HepG2 (cell line): ENCODE measurements around the gene ARL16. TPM values are rescaled to one million over a fixed set of nuclear protein-coding genes. Genes with fewer than 3 reads are reported as not detected.

Source experiments
- ATAC-seq: fragments of 200-7000 bp; cut with Tn5 transposase; 3 replicates; pipeline ENCODE4 v1.9.1; 2020; ENCODE audit warnings: mild to moderate bottlenecking, moderate library complexity
- BruUV-seq: library from RNA; stranded (reverse); fragments of 400-500 nt; replicated peaks from 2 replicates; lab custom pipeline; 2021; lab: Mats Ljungman, UMichigan
- CTCF ChIA-PET: fragments of 300-600 bp; formaldehyde crosslinking; extraction: SDS; loops from one replicate; lab custom pipeline; 2021; ENCODE audit warnings: low total read pairs, inconsistent platforms, low intra/inter-chr PET ratio; lab: Yijun Ruan, JAX
- POLR2A ChIA-PET: fragments of 350-600 bp; sonication (Branson Sonifier 250); formaldehyde crosslinking; loops from one replicate; lab custom pipeline; 2020; ENCODE audit warnings: antibody characterized with exemption, inconsistent platforms; lab: Yijun Ruan, JAX
- DNase-seq: peaks from one replicate; pipeline ENCODE4 v3.0.0-alpha.2; 2015; ENCODE audit warnings: low spot score
- FAIRE-seq: peaks from 3 replicates; lab custom pipeline; 2011; peaks lifted over from hg19 to GRCh38; lab: Jason Lieb, UNC
- H2AFZ ChIP-seq: one replicate; pipeline ENCODE4 v1.6.1; 2011; ENCODE audit warnings: low read length, inconsistent platforms
- H3K27ac ChIP-seq: fragments of 300-600 bp; 3 replicates; pipeline ENCODE4 v1.8.0; 2011; ENCODE audit warnings: mixed run types, mild to moderate bottlenecking, mixed read lengths, low read length, inconsistent platforms; ENCODE audit not compliant: insufficient read depth; ENCODE audit errors: extremely low read length
- H3K27me3 ChIP-seq, 2 experiments: fragments of 200-600 bp in 1 of 2; 2 replicates in 1 of 2; 3 replicates in 1 of 2; pipeline versions ENCODE4 v1.6.0 to v1.8.0; 2011; ENCODE audit warnings: low read length in 2 of 2, mild to moderate bottlenecking in 2 of 2, moderate library complexity in 2 of 2, inconsistent platforms in 1 of 2; ENCODE audit not compliant: insufficient read depth in 2 of 2, control insufficient read depth in 1 of 2
- H3K36me3 ChIP-seq, 2 experiments: fragments of 200-600 bp in 1 of 2; replicated peaks in 1 of 2; 2 replicates in 1 of 2; 3 replicates in 1 of 2; pipeline versions ENCODE4 v1.5.1 to v1.8.0; 2011; ENCODE audit warnings: low read length in 2 of 2, inconsistent platforms in 1 of 2; ENCODE audit not compliant: insufficient read depth in 2 of 2, control insufficient read depth in 1 of 2
- H3K4me1 ChIP-seq: 2 replicates; pipeline ENCODE4 v1.5.1; 2012; ENCODE audit warnings: low read length, inconsistent platforms; ENCODE audit not compliant: insufficient read depth
- H3K4me2 ChIP-seq: 2 replicates; pipeline ENCODE4 v1.6.0; 2011; ENCODE audit warnings: low read depth, low read length, inconsistent platforms
- H3K4me3 ChIP-seq, 3 experiments: fragments of 200-600 bp in 1 of 3; sonication (generic), shearing (Covaris generic) in 1 of 3; replicated peaks in 1 of 3; 2 replicates each; pipeline ENCODE4 v1.5.1; 2011 to 2016; ENCODE audit warnings: low read length in 3 of 3, inconsistent platforms in 2 of 3, low read depth in 2 of 3, mild to moderate bottlenecking in 2 of 3, control low read depth in 1 of 3, mixed read lengths in 1 of 3; ENCODE audit not compliant: insufficient read depth in 1 of 3
- H3K79me2 ChIP-seq: one replicate; pipeline ENCODE4 v1.6.1; 2011; ENCODE audit warnings: low read length, inconsistent platforms; ENCODE audit not compliant: insufficient read depth
- H3K9ac ChIP-seq: 2 replicates; pipeline ENCODE4 v1.6.0; 2011; ENCODE audit warnings: mild to moderate bottlenecking, low read depth, low read length, inconsistent platforms; ENCODE audit not compliant: insufficient read depth
- H3K9me3 ChIP-seq: 2 replicates; pipeline ENCODE4 v1.5.1; 2012; ENCODE audit warnings: mild to moderate bottlenecking, low read length
- H4K20me1 ChIP-seq: 2 replicates; pipeline ENCODE4 v1.6.0; 2011; ENCODE audit warnings: inconsistent platforms, mild to moderate bottlenecking, low read length, moderate library complexity; ENCODE audit not compliant: insufficient read depth
- AGO2 ChIP-seq: fragments of 200-400 bp; formaldehyde crosslinking; optimal IDR thresholded peaks from 2 replicates; pipeline ENCODE3; 2017; ENCODE audit warnings: mild to moderate bottlenecking, low read depth, low read length, moderate library complexity
- ATAD3A ChIP-seq: sonication (generic); formaldehyde crosslinking; IDR thresholded peaks from 2 replicates; pipeline ENCODE4 v1.4.0; 2020; ENCODE audit warnings: missing genetic modification reagents
- CERS6 ChIP-seq: sonication (generic); formaldehyde crosslinking; IDR thresholded peaks from 2 replicates; pipeline ENCODE4 v1.5.0; 2020; ENCODE audit warnings: missing genetic modification reagents
- ELF3 ChIP-seq: IDR thresholded peaks from 2 replicates; pipeline ENCODE4 v1.6.1; 2016; ENCODE audit warnings: missing genetic modification reagents, missing compliant biosample characterization
- IRF9 ChIP-seq: sonication (generic); formaldehyde crosslinking; IDR thresholded peaks from 2 replicates; pipeline ENCODE4 v1.8.0; 2022; ENCODE audit warnings: missing genetic modification reagents, mild to moderate bottlenecking, borderline replicate concordance
- PHF8 ChIP-seq: sonication (generic); formaldehyde crosslinking; IDR thresholded peaks from 2 replicates; pipeline ENCODE4 v1.5.0; 2020; ENCODE audit warnings: missing genetic modification reagents
- RBFOX2 ChIP-seq: fragments of 200-400 bp; formaldehyde crosslinking; IDR thresholded peaks from 2 replicates; pipeline ENCODE4 v1.6.1; 2017; ENCODE audit warnings: low read depth, mild to moderate bottlenecking, low read length
- RFX5 ChIP-seq: IDR thresholded peaks from 2 replicates; pipeline ENCODE4 v1.6.1; 2011; ENCODE audit warnings: low read depth, low read length, improper control_type of control experiment
- SIX1 ChIP-seq: sonication (generic); formaldehyde crosslinking; IDR thresholded peaks from 2 replicates; pipeline ENCODE4 v1.4.0; 2020; ENCODE audit warnings: missing genetic modification reagents, borderline replicate concordance
- WIZ ChIP-seq: sonication (generic); formaldehyde crosslinking; IDR thresholded peaks from 2 replicates; pipeline ENCODE4 v1.5.1; 2020; ENCODE audit warnings: mild to moderate bottlenecking, missing genetic modification reagents
- ZNF142 ChIP-seq: sonication (generic); formaldehyde crosslinking; IDR thresholded peaks from 2 replicates; pipeline ENCODE4 v1.4.0; 2020; ENCODE audit warnings: missing genetic modification reagents
- ZNF816 ChIP-seq: sonication (generic); formaldehyde crosslinking; IDR thresholded peaks from 2 replicates; pipeline ENCODE4 v1.8.0; 2022; ENCODE audit warnings: missing genetic modification reagents, mild to moderate bottlenecking, borderline replicate concordance
- WGBS: methylation state at CpG from one replicate; pipeline ENCODE4 v1.1.6; 2017; ENCODE audit warnings: low lambda C conversion rate; 5-methylcytosine and 5-hydroxymethylcytosine counted together
- in situ Hi-C: cut with HindIII; loops from 2 replicates; pipeline ENCODE4 v1.10.0; 2017; ENCODE audit warnings: low pct_unique_long_range_greater_than_20kb; ENCODE audit not compliant: extremely low pct_ligation_motif_present
- intact Hi-C: fragments of 100-400 bp; cut with micrococcal nuclease; formaldehyde crosslinking; loops from one replicate; pipeline ENCODE4 v1.10.0; 2022; ENCODE audit not compliant: unreplicated experiment
- polyA plus RNA-seq, 8 experiments: library from polyadenylated mRNA; depleted of rRNA in 3 of 8; stranded (reverse) in 7 of 8; unstranded in 1 of 8; fragments of >200 nt; fragmentation: Illumina TruSeq in 4 of 8; extraction: Trizol in 4 of 8; gene quantifications; 2 replicates each; pipeline versions ENCODE4 v1.2.1 to v1.2.3, GENCODE V29; 2011 to 2016; ENCODE audit warnings: low read depth in 4 of 8, missing spikeins in 1 of 8, mixed read lengths in 1 of 8; ENCODE audit not compliant: insufficient read depth in 1 of 8
- total RNA-seq, 5 experiments: library from RNA; depleted of rRNA; stranded (reverse); fragments of >200 nt; fragmentation: Illumina TruSeq; extraction: Trizol; gene quantifications; 2 replicates each; pipeline ENCODE4 v1.2.3, GENCODE V29; 2016; ENCODE audit warnings: low read depth in 1 of 5

The ARL16 gene
- total and polyA plus RNA-seq, 2 of the 13 experiments (the other 11 are each of a cell fraction or from before 2014, with no cell fraction given): 20.8 to 30.8 TPM

- no peak overlapping the region for H3K4me2 ChIP-seq
- H3K79me2 ChIP-seq: peaks cover 10% of the 10 kb centered on the region
- FAIRE-seq (no peak), DNase-seq (no peak), ATAC-seq (no peak)
- H3K4me3 ChIP-seq: no peak overlapping the region
- no peak overlapping the region for H3K9ac ChIP-seq
- no peak overlapping the region for H2AFZ ChIP-seq
- CTCF ChIA-PET: no interaction called here
- in situ Hi-C loops: no loop called here
- H3K27ac ChIP-seq: no peak overlapping the region
- BruUV-seq: no TSS peak
- intact Hi-C loops: no loop called here
- H3K9me3 ChIP-seq: no peaks in the 10 kb centered on the region
- TF ChIP-seq AGO2 (peak; percentile 48), RFX5 (0 out of 2 replicates have a peak, but pooled peaks have one; percentile 12), PHF8 (CRISPR knock-in tag) (0 out of 2 replicates have a peak, but pooled peaks have one; percentile 7), ELF3 (no peak), IRF9 (CRISPR knock-in tag) (no peak), ZNF816 (CRISPR knock-in tag) (no peak), CERS6 (CRISPR knock-in tag) (no peak), ATAD3A (CRISPR knock-in tag) (no peak), SIX1 (CRISPR knock-in tag) (no peak), WIZ (CRISPR knock-in tag) (no peak), ZNF142 (CRISPR knock-in tag) (no peak), RBFOX2 (peak; percentile 56)
- TF ChIP-seq, all 625 proteins: peak for 4
- Histone ChIP-seq H3K27me3 (no peaks in the 10 kb centered on the region), H3K4me1 (peaks cover 30% of the 10 kb centered on the region), H4K20me1 (no peaks in the 10 kb centered on the region), H3K36me3 (peaks cover 19 to 47% of the 10 kb centered on the region in 2 experiments)
- WGBS: 92% methylated on average over 32 of the region's 33 CpGs
- POLR2A ChIA-PET: interaction anchor here (0.8 kb wide), 1 partner anchor 8 kb away, joined by 3 read pairs; no protein-coding TSS in a partner anchor
Measured at GRCh38 chr17:81719410-81720266, 36.0 kb upstream of the ARL16 start.
